ENCODE results near the gene IRF2. TPM values are rescaled to one million over a fixed set of nuclear protein-coding genes. Genes with fewer than 3 reads are reported as not detected.

The IRF2 gene
- total RNA-seq, 1 donor from 2014 or later, result 21.8 TPM

GRCh38 chr4:184475498-184475897 is 1.1 kb upstream of the IRF2 start:
- no peaks in the 10 kb centered on the region for H3K9me3 Mint-ChIP-seq (ENCODE audit: unreplicated experiment)
- peak overlapping the region; percentile 99 for H3K27ac Mint-ChIP-seq (ENCODE audit: unreplicated experiment)
- H3K4me3 Mint-ChIP-seq (ENCODE audit: unreplicated experiment), result peak overlapping the region; percentile 96
- no peaks in the 10 kb centered on the region for H3K27me3 Mint-ChIP-seq (ENCODE audit: unreplicated experiment)
- no peak for DNase-seq (ENCODE audit: extremely low spot score, unreplicated experiment)
- H3K4me1 Mint-ChIP-seq (ENCODE audit: unreplicated experiment), result peaks cover 25% of the 10 kb centered on the region
- no peak for TF ChIP-seq CTCF (IDR thresholded peaks at IDR 0.05)
- peaks cover 2% of the 10 kb centered on the region for H3K36me3 Mint-ChIP-seq (ENCODE audit: unreplicated experiment)

GRCh38 chr4:184475096-184475461 is 729 bp upstream of the IRF2 start:
- no peaks in the 10 kb centered on the region for H3K27me3 Mint-ChIP-seq (ENCODE audit: unreplicated experiment)
- peaks cover 2% of the 10 kb centered on the region for H3K36me3 Mint-ChIP-seq (ENCODE audit: unreplicated experiment)
- no peaks in the 10 kb centered on the region for H3K9me3 Mint-ChIP-seq (ENCODE audit: unreplicated experiment)

GRCh38 chr4:184473499-184474262 is 669 bp downstream of the IRF2 start:
- DNase-seq (ENCODE audit: extremely low spot score, unreplicated experiment), result no peak
- Mint-ChIP-seq H3K4me3 (ENCODE audit: unreplicated experiment) (peak overlapping the region; percentile 96), H3K27ac (ENCODE audit: unreplicated experiment) (peak overlapping the region; percentile 99), H3K4me1 (ENCODE audit: unreplicated experiment) (peaks cover 28% of the 10 kb centered on the region), H3K27me3 (ENCODE audit: unreplicated experiment) (no peaks in the 10 kb centered on the region), H3K9me3 (ENCODE audit: unreplicated experiment) (no peaks in the 10 kb centered on the region), H3K36me3 (ENCODE audit: unreplicated experiment) (peaks cover 5% of the 10 kb centered on the region)
- TF ChIP-seq CTCF (IDR thresholded peaks at IDR 0.05), result no peak

More at GRCh38 chr4:184475096-184475461, 729 bp upstream of the IRF2 start:
- DNase-seq (ENCODE audit: extremely low spot score, unreplicated experiment), result no peak
- H3K27ac Mint-ChIP-seq (ENCODE audit: unreplicated experiment), result peak overlapping the region; percentile 99
- H3K4me3 Mint-ChIP-seq (ENCODE audit: unreplicated experiment), result peak overlapping the region; percentile 96
- TF ChIP-seq CTCF (IDR thresholded peaks at IDR 0.05), result no peak
- H3K4me1 Mint-ChIP-seq (ENCODE audit: unreplicated experiment), result peaks cover 26% of the 10 kb centered on the region

- H3K27me3 Mint-ChIP-seq (ENCODE audit: unreplicated experiment), result no peaks in the 10 kb centered on the region
- peaks cover 5% of the 10 kb centered on the region for H3K36me3 Mint-ChIP-seq (ENCODE audit: unreplicated experiment)
- H3K9me3 Mint-ChIP-seq (ENCODE audit: unreplicated experiment), result no peaks in the 10 kb centered on the region
- H3K4me3 Mint-ChIP-seq (ENCODE audit: unreplicated experiment), result peak overlapping the region; percentile 84
- H3K4me1 Mint-ChIP-seq (ENCODE audit: unreplicated experiment), result peaks cover 28% of the 10 kb centered on the region
- no peak for TF ChIP-seq CTCF (IDR thresholded peaks at IDR 0.05)
- peak; percentile 90 for DNase-seq (ENCODE audit: extremely low spot score, unreplicated experiment)
- peak overlapping the region; percentile 95 for H3K27ac Mint-ChIP-seq (ENCODE audit: unreplicated experiment)
Observed at GRCh38 chr4:184472614-184473498, 1.5 kb downstream of the IRF2 start.

Measured in osteocyte (in vitro differentiated cells).